A673 (cell line): ENCODE results near the gene BZW2. TPM values are rescaled to one million over a fixed set of nuclear protein-coding genes. Genes with fewer than 3 reads are reported as not detected.

Experiments
- BruUV-seq: library from RNA; stranded (reverse); fragments of 400-500 nt; replicated peaks from 2 replicates; lab custom pipeline; 2021; lab: Mats Ljungman, UMichigan
- CTCF ChIA-PET: fragments of 300-600 bp; sonication (Branson Sonifier 250); formaldehyde crosslinking; loops from one replicate; lab custom pipeline; 2022; ENCODE audit warnings: antibody characterized with exemption; lab: Charles Lee
- POLR2A ChIA-PET: fragments of 300-600 bp; sonication (Branson Sonifier 250); formaldehyde crosslinking; loops from one replicate; lab custom pipeline; 2022; ENCODE audit warnings: antibody characterized with exemption; ENCODE audit not compliant: low non-redundant PET; lab: Charles Lee
- DNase-seq: peaks from one replicate; pipeline ENCODE4 v3.0.0-alpha.2; 2015; ENCODE audit warnings: low spot score
- H3K27ac ChIP-seq: fragments of 200-600 bp; sonication (generic); 2 replicates; pipeline ENCODE4 v1.5.1; 2016; ENCODE audit warnings: mixed run types, low read depth, mild to moderate bottlenecking, mixed read lengths, antibody characterized with exemption, low read length; ENCODE audit not compliant: poor library complexity, severe bottlenecking
- H3K27me3 ChIP-seq: fragments of 200-600 bp; sonication (generic); replicated peaks from 2 replicates; pipeline ENCODE4 v1.6.1; 2017; ENCODE audit warnings: mixed run types, low read depth, mild to moderate bottlenecking, mixed read lengths, antibody characterized with exemption, low read length; ENCODE audit not compliant: insufficient read depth, poor library complexity
- H3K36me3 ChIP-seq: fragments of 200-600 bp; sonication (generic); 2 replicates; pipeline ENCODE4 v1.6.1; 2016; ENCODE audit warnings: mixed run types, mild to moderate bottlenecking, mixed read lengths, antibody characterized with exemption, low read length; ENCODE audit not compliant: insufficient read depth, poor library complexity, severe bottlenecking
- H3K4me1 ChIP-seq: fragments of 200-600 bp; sonication (generic); 2 replicates; pipeline ENCODE4 v1.6.1; 2017; ENCODE audit warnings: mixed run types, mild to moderate bottlenecking, mixed read lengths, antibody characterized with exemption, low read length; ENCODE audit not compliant: insufficient read depth, poor library complexity, severe bottlenecking
- H3K4me3 ChIP-seq: fragments of 200-600 bp; sonication (generic); 2 replicates; pipeline ENCODE4 v1.5.1; 2016; ENCODE audit warnings: low read depth, mixed run types, mild to moderate bottlenecking, mixed read lengths, low read length; ENCODE audit not compliant: poor library complexity, severe bottlenecking
- H3K9me3 ChIP-seq: fragments of 200-600 bp; sonication (generic); 2 replicates; pipeline ENCODE4 v1.6.1; 2016; ENCODE audit warnings: mixed run types, low read depth, mild to moderate bottlenecking, mixed read lengths, antibody characterized with exemption, low read length; ENCODE audit not compliant: poor library complexity, severe bottlenecking
- CTCF ChIP-seq: fragments of 300-800, 200-600 bp; sonication (generic); conservative IDR thresholded peaks from 2 replicates; pipeline ENCODE4 v1.5.1; 2017; ENCODE audit warnings: low read depth, mild to moderate bottlenecking, antibody characterized with exemption, low read length, moderate library complexity, mixed read lengths
- EZH2 ChIP-seq: fragments of 200-600 bp; sonication (generic); IDR thresholded peaks from 2 replicates; pipeline ENCODE4 v1.6.1; 2017; ENCODE audit warnings: borderline replicate concordance, low read depth, mild to moderate bottlenecking, mixed read lengths, antibody characterized with exemption, low read length; ENCODE audit not compliant: poor library complexity, severe bottlenecking
- intact Hi-C: fragments of 100-400 bp; cut with micrococcal nuclease; formaldehyde crosslinking; loops from one replicate; pipeline ENCODE4 v1.10.0; 2022; ENCODE audit not compliant: unreplicated experiment
- total RNA-seq: library from RNA; stranded (reverse); gene quantifications from 2 replicates; pipeline ENCODE4 v1.2.3, GENCODE V29; 2021

Gene BZW2
- total RNA-seq, 1 experiment from 2014 or later = 175 TPM

- intact Hi-C loops = no loop called here
- CTCF ChIA-PET = no interaction called here
- DNase-seq = no peak
- Histone ChIP-seq H3K9me3 (no peaks in the 10 kb centered on the region), H3K27ac (peak overlapping the region; percentile 18), H3K36me3 (no peaks in the 10 kb centered on the region), H3K4me3 (no peak overlapping the region), H3K27me3 (no peaks in the 10 kb centered on the region), H3K4me1 (peaks cover 12% of the 10 kb centered on the region)
- POLR2A ChIA-PET = no interaction called here
- no TSS peak for BruUV-seq
- TF ChIP-seq CTCF (no peak), EZH2 (no peak)
Measured at GRCh38 chr7:16742547-16742946, 96.6 kb downstream of the BZW2 start.

GRCh38 chr7:16743236-16743635 is 97.3 kb downstream of the BZW2 start:
- intact Hi-C loops = no loop called here
- TF ChIP-seq EZH2 (no peak), CTCF (no peak)
- ChIA-PET CTCF (no interaction called here), POLR2A (no interaction called here)
- DNase-seq = no peak
- no peaks in the 10 kb centered on the region for H3K9me3 ChIP-seq
- no peaks in the 10 kb centered on the region for H3K27me3 ChIP-seq
- H3K36me3 ChIP-seq = no peaks in the 10 kb centered on the region
- H3K27ac ChIP-seq = peak overlapping the region; percentile 18
- peaks cover 12% of the 10 kb centered on the region for H3K4me1 ChIP-seq
- BruUV-seq = no TSS peak
- no peak overlapping the region for H3K4me3 ChIP-seq

GRCh38 chr7:16744518-16745250 is 98.7 kb downstream of the BZW2 start:
- Histone ChIP-seq H3K27me3 (no peaks in the 10 kb centered on the region), H3K36me3 (no peaks in the 10 kb centered on the region), H3K27ac (no peak overlapping the region), H3K9me3 (no peaks in the 10 kb centered on the region), H3K4me1 (peaks cover 12% of the 10 kb centered on the region), H3K4me3 (no peak overlapping the region)
- ChIA-PET CTCF (no interaction called here), POLR2A (no interaction called here)
- BruUV-seq = no TSS peak
- intact Hi-C loops = no loop called here
- TF ChIP-seq CTCF (no peak), EZH2 (no peak)
- DNase-seq = no peak
